GM12873 (cell line): Measurements from ENCODE around the gene TTC9.

Experiments used
- TF ChIP-seq, protein P1 (sequence below): IDR thresholded peaks from 2 replicates; pipeline ENCODE4 v1.5.1; 2012; ENCODE audit warnings: low read depth, mild to moderate bottlenecking, moderate library complexity, low read length, control low read depth; ENCODE audit not compliant: insufficient read depth; ENCODE audit errors: missing control alignments

Gene TTC9

DNA sequence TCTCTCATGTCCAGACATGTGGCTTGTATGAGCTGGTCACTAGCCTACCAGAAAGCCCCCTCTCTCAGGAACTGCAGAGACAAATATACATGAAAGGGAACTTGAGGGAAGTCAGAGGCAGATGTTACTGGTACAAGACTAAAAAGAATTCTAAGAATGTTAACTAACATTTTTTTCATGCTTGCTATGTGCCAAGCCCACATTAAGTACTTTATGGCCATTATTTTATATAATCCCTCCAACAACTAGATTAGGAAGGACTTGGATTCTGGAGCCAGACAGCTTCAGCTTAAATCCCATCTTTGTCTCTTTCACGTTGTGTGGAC is 24.6 kb downstream of the TTC9 start:
- TF ChIP-seq, protein P1, sequence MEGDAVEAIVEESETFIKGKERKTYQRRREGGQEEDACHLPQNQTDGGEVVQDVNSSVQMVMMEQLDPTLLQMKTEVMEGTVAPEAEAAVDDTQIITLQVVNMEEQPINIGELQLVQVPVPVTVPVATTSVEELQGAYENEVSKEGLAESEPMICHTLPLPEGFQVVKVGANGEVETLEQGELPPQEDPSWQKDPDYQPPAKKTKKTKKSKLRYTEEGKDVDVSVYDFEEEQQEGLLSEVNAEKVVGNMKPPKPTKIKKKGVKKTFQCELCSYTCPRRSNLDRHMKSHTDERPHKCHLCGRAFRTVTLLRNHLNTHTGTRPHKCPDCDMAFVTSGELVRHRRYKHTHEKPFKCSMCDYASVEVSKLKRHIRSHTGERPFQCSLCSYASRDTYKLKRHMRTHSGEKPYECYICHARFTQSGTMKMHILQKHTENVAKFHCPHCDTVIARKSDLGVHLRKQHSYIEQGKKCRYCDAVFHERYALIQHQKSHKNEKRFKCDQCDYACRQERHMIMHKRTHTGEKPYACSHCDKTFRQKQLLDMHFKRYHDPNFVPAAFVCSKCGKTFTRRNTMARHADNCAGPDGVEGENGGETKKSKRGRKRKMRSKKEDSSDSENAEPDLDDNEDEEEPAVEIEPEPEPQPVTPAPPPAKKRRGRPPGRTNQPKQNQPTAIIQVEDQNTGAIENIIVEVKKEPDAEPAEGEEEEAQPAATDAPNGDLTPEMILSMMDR, result no peak

GRCh38 chr14:70670992-70671651 is 29.4 kb downstream of the TTC9 start:
- TF ChIP-seq, protein P1, result no peak

DNA sequence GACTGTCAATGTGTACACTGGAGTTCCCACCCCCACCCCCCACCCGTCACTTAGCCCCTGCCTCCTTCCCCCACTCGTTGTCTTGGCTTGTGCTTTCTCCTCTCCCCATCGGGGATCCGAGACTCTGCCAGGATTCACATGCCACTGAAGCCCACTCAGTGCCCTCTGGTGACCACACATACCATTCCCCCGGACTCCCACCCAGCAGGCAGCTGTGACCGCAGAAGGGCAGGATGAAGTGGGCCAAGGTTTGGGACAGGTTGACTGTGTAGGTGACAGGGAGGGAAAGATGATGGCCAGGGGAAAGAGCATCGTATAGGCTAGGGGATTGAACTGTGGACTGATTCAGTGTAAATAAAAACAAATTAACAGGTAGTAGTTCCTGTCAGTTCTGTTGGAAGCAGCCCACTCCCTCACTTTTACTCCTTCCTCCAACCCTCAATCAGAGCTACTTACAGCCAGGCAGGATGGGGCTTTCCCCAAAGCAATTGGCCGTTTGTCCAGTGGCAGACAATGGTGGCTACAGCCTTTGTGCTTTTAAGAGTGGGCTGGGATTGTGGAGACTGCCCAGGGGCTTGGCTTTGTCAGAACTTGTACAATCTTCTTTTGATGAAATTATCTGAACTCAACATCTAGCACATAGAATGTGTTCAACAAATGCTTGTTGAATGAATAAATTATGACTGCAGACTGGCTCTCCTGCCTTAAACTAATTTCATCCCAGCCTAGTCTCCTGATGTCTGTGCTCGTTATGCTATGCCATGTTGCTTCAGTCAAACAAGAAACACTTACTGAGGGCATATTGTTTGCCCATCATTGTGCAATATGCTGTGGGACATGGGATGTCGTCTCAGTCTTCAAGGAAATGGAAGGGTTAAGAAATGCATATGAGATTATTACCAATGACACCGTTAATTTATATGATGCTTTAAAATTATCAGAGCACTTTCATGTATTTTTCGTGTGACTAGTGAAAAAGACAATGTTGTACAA is 30.2 kb downstream of the TTC9 start:
- TF ChIP-seq, protein P1, result no peak

GRCh38 chr14:70677341-70677740 is 35.6 kb downstream of the TTC9 start:
- TF ChIP-seq, protein P1, result no peak

GRCh38 chr14:70680748-70681147 is 39.0 kb downstream of the TTC9 start:
- TF ChIP-seq, protein P1, result no peak

DNA sequence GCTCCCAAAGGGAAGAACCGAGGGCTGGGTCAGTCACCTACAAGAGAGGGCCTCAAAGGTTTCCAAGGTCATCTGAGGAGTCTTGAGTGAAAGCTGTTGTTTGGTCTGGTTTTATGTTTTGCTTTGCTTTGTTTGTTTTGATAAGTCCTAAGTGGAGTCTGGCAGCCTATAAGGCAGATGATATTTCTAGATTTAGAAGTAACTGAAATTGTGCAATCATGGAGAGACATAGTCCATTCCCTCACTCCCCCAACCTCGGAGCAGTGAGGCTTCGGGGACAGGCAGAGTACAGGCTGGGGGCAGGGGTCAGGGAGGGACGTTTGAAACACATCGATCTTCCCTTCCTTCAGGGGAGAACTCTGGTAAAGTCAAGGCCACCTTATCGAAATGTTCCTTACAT is 42.3 kb downstream of the TTC9 start:
- TF ChIP-seq, protein P1, result no peak

DNA sequence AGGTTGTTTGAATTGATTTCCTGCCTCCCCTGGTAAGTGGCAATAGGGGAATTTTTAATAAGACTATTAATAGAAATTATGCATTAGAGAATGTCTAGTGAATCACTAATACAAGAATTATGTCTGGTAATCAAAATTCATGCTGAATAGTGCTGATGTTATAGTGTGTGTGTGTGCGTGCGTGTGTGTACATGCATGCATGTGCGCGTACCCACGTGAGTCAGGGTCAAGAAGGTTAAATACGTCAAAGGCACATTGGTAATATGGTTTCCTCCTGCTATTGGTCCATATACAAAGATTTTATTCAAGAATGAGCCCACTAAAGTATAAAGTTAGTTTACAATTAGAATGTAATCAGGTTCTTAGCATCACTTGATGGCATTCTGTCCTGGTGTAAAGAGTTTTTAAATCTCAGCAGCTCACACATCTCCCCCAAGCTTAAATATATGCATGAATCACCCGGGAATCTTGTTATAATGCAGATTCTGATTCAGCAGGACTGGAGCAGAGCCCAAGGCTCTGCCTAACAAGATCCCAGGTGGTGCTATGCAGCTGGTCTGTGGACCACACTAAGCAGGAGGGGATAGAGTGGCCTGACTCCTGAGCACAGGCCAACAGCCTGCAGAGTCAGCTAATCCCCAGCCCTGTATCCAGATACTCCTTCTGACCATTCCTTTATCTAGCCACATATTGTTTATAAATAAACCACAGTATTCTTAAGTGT is 43.9 kb downstream of the TTC9 start:
- TF ChIP-seq, protein P1, result no peak
